GM10266 (cell line): ENCODE results near the gene MYB.

Source experiments
- DNase-seq: peaks from one replicate; pipeline ENCODE4 v3.0.0; 2012; ENCODE audit errors: extremely low spot score
- CTCF ChIP-seq: IDR thresholded peaks from 2 replicates; pipeline ENCODE4 v1.5.1; 2012; ENCODE audit warnings: mild to moderate bottlenecking, low read depth; ENCODE audit not compliant: control insufficient read depth, insufficient read depth; ENCODE audit errors: missing control alignments

Gene MYB

GRCh38 chr6:135183532-135184440, 2.7 kb downstream of the MYB start:
- TF ChIP-seq CTCF = peak; percentile 81
- DNase-seq = peak; percentile 65

GRCh38 chr6:135185483-135185882, 4.4 kb downstream of the MYB start:
- no peak for DNase-seq

GRCh38 chr6:135186255-135186654, 5.1 kb downstream of the MYB start:
- DNase-seq = no peak
- no peak for TF ChIP-seq CTCF

More at GRCh38 chr6:135185483-135185882, 4.4 kb downstream of the MYB start:
- no peak for TF ChIP-seq CTCF

GRCh38 chr6:135187372-135187771, 6.3 kb downstream of the MYB start:
- DNase-seq = no peak
- TF ChIP-seq CTCF = no peak

- no peak for TF ChIP-seq CTCF
- DNase-seq = no peak
These were observed 7.6 kb downstream of the MYB start for GRCh38 chr6:135188718-135189117.

- no peak for TF ChIP-seq CTCF
- DNase-seq = no peak
These were observed 8.2 kb downstream of the MYB start for GRCh38 chr6:135189344-135189743.
